ENCODE measurements around the gene ANAPC2. TPM values are rescaled to one million over a fixed set of nuclear protein-coding genes. Genes with fewer than 3 reads are reported as not detected.

The ANAPC2 gene
- total and polyA plus RNA-seq, 4 donors = 9.3 to 32.6 (median 19.6) TPM

DNA sequence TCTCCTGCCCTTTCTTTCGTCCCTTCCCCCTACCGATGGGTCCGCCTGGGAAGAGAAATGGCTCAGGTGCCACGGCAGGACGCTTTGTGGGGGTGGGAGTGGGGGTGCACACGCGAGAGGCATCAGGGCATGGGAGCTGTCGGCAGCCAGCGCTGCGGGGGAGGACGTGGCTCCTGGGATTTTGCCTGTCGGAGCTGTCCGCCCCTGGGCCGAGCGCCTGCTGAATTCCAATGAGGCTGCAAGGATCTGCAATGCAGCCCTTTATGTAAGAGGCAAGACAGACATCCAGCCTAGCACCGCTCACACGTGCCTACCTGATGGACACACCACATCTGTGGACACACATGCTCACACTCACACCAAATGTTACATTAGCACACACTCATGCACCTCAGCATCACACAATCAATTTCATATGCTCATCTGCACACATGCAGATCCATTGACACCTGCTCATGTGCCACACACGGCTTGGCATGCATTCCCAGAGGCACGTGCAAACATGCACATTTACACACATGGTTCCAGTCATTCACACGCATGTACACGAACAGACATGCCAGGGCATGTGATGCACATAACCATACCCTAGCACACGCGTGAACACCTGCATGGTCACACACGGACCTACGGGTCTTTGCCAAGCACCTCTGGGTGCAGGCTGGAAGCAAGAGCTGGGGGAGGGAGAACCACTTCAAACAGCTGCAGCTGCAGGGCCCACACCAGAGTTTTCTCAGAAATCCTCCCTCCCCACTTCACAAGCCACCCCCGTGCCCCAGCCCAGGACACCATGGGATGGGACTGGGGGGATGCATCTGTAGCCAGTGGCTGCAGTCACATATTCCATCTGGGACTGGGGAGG is 48.0 kb downstream of the ANAPC2 start:
- Histone ChIP-seq H3K27me3 (ENCODE audit: control insufficient read depth in 4 of 4, insufficient read depth in 4 of 4, low read length in 3 of 4) (peaks cover 6 to 17% (median 11%) of the 10 kb centered on the region in 4 donors), H3K4me3 (ENCODE audit: low read depth in 1 of 3, low read length in 3 of 3) (no peak overlapping the region), H3K9ac (ENCODE audit: low read depth in 1 of 2, low read length in 2 of 2) (no peak overlapping the region), H3K27ac (ENCODE audit: low read depth in 1 of 2, low read length in 2 of 2) (no peak overlapping the region), H3K4me1 (ENCODE audit: control insufficient read depth in 4 of 4, insufficient read depth in 4 of 4, low read length in 3 of 4) (no peaks in the 10 kb centered on the region), H3K36me3 (ENCODE audit: control insufficient read depth in 4 of 4, insufficient read depth in 3 of 4, low read depth in 1 of 4, low read length in 3 of 4) (no peaks in the 10 kb centered on the region), H3K9me3 (ENCODE audit: control insufficient read depth in 4 of 4, low read length in 3 of 4) (no peaks in the 10 kb centered on the region)
- TF ChIP-seq MAX (IDR thresholded peaks at IDR 0.05) (no peak), EGR1 (IDR thresholded peaks at IDR 0.05; ENCODE audit: low read depth in 2 of 2) (no peak), GABPA (IDR thresholded peaks at IDR 0.05 in 1 of 2, conservative IDR thresholded peaks at IDR 0.05 in 1 of 2) (no peak), RAD21 (IDR thresholded peaks at IDR 0.05) (no peak)
- DNase-seq (ENCODE audit: low spot score) = no peak
- 63% methylated on average over 26 of the region's 26 CpGs for WGBS

DNA sequence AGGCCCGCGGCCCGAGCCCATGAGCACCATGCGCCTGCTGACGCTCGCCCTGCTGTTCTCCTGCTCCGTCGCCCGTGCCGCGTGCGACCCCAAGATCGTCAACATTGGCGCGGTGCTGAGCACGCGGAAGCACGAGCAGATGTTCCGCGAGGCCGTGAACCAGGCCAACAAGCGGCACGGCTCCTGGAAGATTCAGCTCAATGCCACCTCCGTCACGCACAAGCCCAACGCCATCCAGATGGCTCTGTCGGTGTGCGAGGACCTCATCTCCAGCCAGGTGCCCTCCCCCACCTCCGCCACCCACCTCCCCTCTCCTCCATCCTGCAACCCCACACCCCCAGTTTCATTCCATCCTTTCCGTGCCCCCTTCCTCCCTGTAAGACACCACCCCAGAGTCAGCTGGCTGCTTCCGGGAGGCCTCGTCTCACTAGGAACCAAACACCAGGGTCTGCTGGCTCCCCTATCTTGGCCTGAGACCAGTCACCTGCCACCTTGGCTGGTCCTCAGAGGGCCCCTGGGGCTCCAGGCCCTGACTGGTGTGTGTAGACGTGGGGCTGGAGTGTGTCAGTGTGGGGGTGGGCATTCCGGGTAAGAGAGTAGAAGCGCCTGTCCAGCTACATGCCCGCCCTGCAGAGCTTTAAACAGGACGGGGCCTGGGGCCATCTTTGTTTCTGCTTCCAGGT is 48.8 kb downstream of the ANAPC2 start:
- DNase-seq (ENCODE audit: low spot score) = no peak
- H3K27me3 ChIP-seq (ENCODE audit: control insufficient read depth in 4 of 4, insufficient read depth in 4 of 4, low read length in 3 of 4) = peaks cover 6 to 17% (median 11%) of the 10 kb centered on the region in 4 donors
- 35% methylated on average over 37 of the region's 37 CpGs for WGBS

More for the DNA sequence above, 48.8 kb downstream of the ANAPC2 start:
- no peaks in the 10 kb centered on the region for H3K9me3 ChIP-seq (ENCODE audit: control insufficient read depth in 4 of 4, low read length in 3 of 4)
- TF ChIP-seq ZBTB33 (IDR thresholded peaks at IDR 0.05) = no peak
- no peak for TF ChIP-seq SP1 (IDR thresholded peaks at IDR 0.05)
- no peak for TF ChIP-seq MAX (IDR thresholded peaks at IDR 0.05)
- TF ChIP-seq FOXA2 (IDR thresholded peaks at IDR 0.05) = no peak
- TF ChIP-seq, protein P1, sequence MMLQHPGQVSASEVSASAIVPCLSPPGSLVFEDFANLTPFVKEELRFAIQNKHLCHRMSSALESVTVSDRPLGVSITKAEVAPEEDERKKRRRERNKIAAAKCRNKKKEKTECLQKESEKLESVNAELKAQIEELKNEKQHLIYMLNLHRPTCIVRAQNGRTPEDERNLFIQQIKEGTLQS (IDR thresholded peaks at IDR 0.05) = no peak
- TF ChIP-seq EGR1 (IDR thresholded peaks at IDR 0.05; ENCODE audit: low read depth in 2 of 2) = no peak
- TF ChIP-seq NR2F2 (IDR thresholded peaks at IDR 0.05) = no peak
- TF ChIP-seq, protein P2, sequence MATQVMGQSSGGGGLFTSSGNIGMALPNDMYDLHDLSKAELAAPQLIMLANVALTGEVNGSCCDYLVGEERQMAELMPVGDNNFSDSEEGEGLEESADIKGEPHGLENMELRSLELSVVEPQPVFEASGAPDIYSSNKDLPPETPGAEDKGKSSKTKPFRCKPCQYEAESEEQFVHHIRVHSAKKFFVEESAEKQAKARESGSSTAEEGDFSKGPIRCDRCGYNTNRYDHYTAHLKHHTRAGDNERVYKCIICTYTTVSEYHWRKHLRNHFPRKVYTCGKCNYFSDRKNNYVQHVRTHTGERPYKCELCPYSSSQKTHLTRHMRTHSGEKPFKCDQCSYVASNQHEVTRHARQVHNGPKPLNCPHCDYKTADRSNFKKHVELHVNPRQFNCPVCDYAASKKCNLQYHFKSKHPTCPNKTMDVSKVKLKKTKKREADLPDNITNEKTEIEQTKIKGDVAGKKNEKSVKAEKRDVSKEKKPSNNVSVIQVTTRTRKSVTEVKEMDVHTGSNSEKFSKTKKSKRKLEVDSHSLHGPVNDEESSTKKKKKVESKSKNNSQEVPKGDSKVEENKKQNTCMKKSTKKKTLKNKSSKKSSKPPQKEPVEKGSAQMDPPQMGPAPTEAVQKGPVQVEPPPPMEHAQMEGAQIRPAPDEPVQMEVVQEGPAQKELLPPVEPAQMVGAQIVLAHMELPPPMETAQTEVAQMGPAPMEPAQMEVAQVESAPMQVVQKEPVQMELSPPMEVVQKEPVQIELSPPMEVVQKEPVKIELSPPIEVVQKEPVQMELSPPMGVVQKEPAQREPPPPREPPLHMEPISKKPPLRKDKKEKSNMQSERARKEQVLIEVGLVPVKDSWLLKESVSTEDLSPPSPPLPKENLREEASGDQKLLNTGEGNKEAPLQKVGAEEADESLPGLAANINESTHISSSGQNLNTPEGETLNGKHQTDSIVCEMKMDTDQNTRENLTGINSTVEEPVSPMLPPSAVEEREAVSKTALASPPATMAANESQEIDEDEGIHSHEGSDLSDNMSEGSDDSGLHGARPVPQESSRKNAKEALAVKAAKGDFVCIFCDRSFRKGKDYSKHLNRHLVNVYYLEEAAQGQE (IDR thresholded peaks at IDR 0.05) = no peak
- H3K4me1 ChIP-seq (ENCODE audit: control insufficient read depth in 4 of 4, insufficient read depth in 4 of 4, low read length in 3 of 4) = no peaks in the 10 kb centered on the region
- no peak overlapping the region for H3K4me3 ChIP-seq (ENCODE audit: low read depth in 1 of 3, low read length in 3 of 3)
- no peak overlapping the region for H3K9ac ChIP-seq (ENCODE audit: low read depth in 1 of 2, low read length in 2 of 2)
- H3K27ac ChIP-seq (ENCODE audit: low read depth in 1 of 2, low read length in 2 of 2) = no peak overlapping the region
- no peaks in the 10 kb centered on the region for H3K36me3 ChIP-seq (ENCODE audit: control insufficient read depth in 4 of 4, insufficient read depth in 3 of 4, low read depth in 1 of 4, low read length in 3 of 4)
